Measurements from ENCODE around the gene PRSS21.

PRSS21 gene

DNA sequence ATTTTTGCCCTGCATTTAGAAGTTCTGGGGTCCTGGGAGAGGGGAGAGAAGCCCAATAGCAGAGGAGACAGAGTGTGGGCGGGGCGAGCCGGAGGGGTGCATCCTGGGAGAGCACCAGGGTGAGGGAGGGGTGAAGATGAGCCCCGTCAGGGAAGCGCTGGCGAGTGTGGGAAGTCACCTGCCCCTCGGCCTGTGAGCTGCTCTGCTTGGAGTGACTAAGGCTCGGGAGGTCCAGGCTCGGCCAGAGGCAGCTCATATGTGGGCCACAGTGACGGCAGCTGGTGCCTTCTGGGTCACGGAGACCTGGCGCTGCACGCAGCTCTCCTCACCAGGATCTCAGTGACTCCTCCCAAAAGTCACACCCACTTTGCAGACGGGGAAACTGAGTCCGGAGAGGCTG is 14.2 kb downstream of the PRSS21 start:
- H3K9me3 Mint-ChIP-seq, result no peaks in the 10 kb centered on the region
- no peaks in the 10 kb centered on the region for H3K36me3 Mint-ChIP-seq (ENCODE audit: low read depth)
- DNase-seq, result no peak
- TF ChIP-seq, protein P1, sequence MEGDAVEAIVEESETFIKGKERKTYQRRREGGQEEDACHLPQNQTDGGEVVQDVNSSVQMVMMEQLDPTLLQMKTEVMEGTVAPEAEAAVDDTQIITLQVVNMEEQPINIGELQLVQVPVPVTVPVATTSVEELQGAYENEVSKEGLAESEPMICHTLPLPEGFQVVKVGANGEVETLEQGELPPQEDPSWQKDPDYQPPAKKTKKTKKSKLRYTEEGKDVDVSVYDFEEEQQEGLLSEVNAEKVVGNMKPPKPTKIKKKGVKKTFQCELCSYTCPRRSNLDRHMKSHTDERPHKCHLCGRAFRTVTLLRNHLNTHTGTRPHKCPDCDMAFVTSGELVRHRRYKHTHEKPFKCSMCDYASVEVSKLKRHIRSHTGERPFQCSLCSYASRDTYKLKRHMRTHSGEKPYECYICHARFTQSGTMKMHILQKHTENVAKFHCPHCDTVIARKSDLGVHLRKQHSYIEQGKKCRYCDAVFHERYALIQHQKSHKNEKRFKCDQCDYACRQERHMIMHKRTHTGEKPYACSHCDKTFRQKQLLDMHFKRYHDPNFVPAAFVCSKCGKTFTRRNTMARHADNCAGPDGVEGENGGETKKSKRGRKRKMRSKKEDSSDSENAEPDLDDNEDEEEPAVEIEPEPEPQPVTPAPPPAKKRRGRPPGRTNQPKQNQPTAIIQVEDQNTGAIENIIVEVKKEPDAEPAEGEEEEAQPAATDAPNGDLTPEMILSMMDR (IDR thresholded peaks at IDR 0.05), result no peak
- no peaks in the 10 kb centered on the region for H3K4me1 Mint-ChIP-seq
- peaks cover 58% of the 10 kb centered on the region for H3K27me3 Mint-ChIP-seq (ENCODE audit: low read depth, poor library complexity)
- H3K27ac Mint-ChIP-seq, result no peak overlapping the region
- no peak overlapping the region for H3K4me3 Mint-ChIP-seq

DNA sequence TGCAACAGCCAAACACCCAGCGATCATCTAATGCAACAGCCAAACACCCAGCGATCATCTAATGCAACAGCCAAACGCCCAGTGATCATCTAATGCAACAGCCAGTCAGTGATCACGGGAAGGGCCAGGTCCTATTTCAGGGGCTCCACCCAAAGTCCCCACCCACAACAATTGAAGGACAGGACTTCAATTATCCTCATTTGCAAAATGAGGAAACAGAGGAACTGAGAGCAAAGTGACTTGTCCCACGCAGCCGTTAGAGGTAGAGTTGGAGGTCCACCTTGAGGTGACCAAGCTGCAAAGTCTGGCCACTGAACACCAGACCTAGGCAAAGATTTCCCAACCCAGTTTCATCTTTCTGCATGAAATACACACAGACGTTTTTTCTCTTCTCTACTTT is 16.7 kb downstream of the PRSS21 start:
- H3K9me3 Mint-ChIP-seq, result no peaks in the 10 kb centered on the region
- peaks cover 57% of the 10 kb centered on the region for H3K27me3 Mint-ChIP-seq (ENCODE audit: low read depth, poor library complexity)
- no peak for DNase-seq
- no peaks in the 10 kb centered on the region for H3K36me3 Mint-ChIP-seq (ENCODE audit: low read depth)
- no peak overlapping the region for H3K4me3 Mint-ChIP-seq
- H3K27ac Mint-ChIP-seq, result no peak overlapping the region
- TF ChIP-seq, protein P1 (IDR thresholded peaks at IDR 0.05), result no peak
- H3K4me1 Mint-ChIP-seq, result peaks cover 5% of the 10 kb centered on the region

DNA sequence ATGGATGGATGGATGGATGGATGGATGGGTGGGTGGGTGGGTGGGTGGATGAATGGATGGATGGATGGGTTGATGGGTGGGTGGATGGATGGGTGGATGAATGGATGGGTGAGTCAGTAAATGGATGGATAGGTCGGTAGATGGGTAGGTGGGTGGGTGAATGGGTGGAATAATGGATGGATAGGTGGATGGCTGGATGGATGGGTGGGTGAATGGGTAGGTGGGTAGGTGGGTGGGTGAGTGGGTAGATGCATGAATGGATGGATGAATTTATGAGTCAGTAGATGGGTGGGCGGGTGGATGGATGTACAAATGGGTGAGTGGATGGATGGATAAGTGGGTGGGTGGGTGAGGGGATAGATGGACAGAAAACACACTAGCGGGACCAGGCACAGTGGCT is 17.9 kb downstream of the PRSS21 start:
- Mint-ChIP-seq H3K9me3 (no peaks in the 10 kb centered on the region), H3K27ac (no peak overlapping the region), H3K27me3 (ENCODE audit: low read depth, poor library complexity) (peaks cover 56% of the 10 kb centered on the region), H3K4me3 (no peak overlapping the region), H3K36me3 (ENCODE audit: low read depth) (no peaks in the 10 kb centered on the region), H3K4me1 (peaks cover 5% of the 10 kb centered on the region)
- no peak for DNase-seq
- TF ChIP-seq, protein P1 (IDR thresholded peaks at IDR 0.05), result no peak

DNA sequence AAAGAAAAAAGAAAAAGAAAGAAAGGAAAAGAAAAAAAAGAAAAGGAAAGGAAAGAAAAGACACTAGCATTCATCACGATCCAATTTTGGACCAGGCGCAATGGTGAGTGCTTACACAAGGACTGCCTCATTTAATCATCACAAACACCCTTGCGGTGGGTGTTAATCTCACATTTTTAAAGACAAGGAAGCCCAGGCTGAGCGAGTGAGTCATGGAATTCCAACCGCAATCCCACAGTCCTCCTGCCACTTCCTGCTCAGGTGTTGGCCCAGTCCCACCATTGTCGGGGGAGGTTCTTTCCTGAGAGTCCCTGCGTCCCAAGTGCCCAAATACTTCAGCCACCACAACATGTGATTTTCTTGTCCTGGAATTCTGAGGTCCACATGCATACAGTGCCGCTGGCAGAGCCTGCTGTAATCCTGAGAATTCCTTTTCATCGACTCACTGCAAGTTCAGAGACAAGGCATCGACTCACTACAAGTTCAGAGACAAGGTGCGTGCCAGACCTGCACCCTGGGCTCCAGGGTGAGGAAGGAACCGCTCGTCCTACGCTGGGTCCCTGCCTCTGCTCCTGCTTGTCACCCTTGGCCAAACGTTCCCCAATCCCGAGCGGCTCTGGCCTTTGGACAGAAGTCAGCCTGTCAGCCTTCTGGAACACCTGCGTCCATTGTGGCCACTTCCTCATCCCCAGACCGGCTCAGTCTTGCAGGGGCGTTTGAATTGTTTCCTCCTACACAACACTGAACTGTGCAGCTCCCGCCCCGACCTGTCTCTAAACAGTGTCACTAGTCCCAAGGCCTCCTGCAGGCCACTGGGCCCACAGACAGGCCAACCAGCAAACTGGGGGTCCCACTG is 18.8 kb downstream of the PRSS21 start:
- Mint-ChIP-seq H3K4me1 (peaks cover 5% of the 10 kb centered on the region), H3K9me3 (no peaks in the 10 kb centered on the region), H3K36me3 (ENCODE audit: low read depth) (no peaks in the 10 kb centered on the region), H3K27me3 (ENCODE audit: low read depth, poor library complexity) (peaks cover 56% of the 10 kb centered on the region), H3K4me3 (no peak overlapping the region), H3K27ac (no peak overlapping the region)
- TF ChIP-seq, protein P1 (IDR thresholded peaks at IDR 0.05), result no peak
- no peak for DNase-seq

DNA sequence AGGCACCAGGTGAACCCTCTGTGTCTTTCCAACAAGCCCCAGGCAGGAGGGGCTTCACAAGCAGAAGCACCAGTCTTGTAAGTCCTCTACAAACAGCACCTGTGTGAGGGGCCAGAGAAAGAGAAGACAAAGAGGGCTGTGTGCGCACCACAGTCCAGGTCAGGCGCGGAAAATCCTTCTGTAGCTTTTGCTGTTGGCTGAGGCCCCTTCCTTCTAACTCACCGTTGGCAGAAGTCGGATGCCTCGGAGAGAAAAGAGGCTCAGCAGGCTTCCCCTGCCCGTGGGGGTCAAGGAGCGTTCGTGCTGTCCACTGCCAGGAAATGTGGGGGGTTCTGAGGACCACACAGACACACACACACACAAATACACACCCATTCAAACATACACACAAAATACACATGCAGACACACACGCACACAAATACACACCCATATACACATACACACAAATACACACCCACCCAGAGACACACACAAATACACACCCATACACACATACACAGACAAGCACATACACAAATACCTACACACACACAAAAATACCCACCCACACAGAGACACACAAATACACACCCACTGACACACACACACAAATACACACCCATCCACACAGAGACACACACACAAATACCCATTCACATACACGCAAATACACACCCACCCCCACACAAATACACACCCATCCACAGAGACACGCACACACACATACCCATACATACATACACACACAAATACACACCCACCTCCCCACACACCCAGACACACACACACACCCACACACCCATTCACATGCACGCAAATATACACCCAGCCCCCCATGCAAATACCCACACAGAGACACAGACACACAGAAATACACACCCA is 19.8 kb downstream of the PRSS21 start:
- no peak overlapping the region for H3K27ac Mint-ChIP-seq
- no peak overlapping the region for H3K4me3 Mint-ChIP-seq
- H3K36me3 Mint-ChIP-seq (ENCODE audit: low read depth), result no peaks in the 10 kb centered on the region
- no peaks in the 10 kb centered on the region for H3K9me3 Mint-ChIP-seq
- H3K4me1 Mint-ChIP-seq, result peaks cover 5% of the 10 kb centered on the region
- TF ChIP-seq, protein P1 (IDR thresholded peaks at IDR 0.05), result no peak
- peaks cover 58% of the 10 kb centered on the region for H3K27me3 Mint-ChIP-seq (ENCODE audit: low read depth, poor library complexity)
- no peak for DNase-seq

Data from nephron progenitor cell (in vitro differentiated cells).